ENCODE data around the gene TRIM49.
"Not testable (repeated sequence)": the region's sequence is repeated elsewhere in the genome, so short reads cannot be mapped to it uniquely, and the experiment has no call there.

TRIM49 gene, protein sequence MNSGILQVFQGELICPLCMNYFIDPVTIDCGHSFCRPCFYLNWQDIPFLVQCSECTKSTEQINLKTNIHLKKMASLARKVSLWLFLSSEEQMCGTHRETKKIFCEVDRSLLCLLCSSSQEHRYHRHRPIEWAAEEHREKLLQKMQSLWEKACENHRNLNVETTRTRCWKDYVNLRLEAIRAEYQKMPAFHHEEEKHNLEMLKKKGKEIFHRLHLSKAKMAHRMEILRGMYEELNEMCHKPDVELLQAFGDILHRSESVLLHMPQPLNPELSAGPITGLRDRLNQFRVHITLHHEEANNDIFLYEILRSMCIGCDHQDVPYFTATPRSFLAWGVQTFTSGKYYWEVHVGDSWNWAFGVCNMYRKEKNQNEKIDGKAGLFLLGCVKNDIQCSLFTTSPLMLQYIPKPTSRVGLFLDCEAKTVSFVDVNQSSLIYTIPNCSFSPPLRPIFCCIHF

DNA sequence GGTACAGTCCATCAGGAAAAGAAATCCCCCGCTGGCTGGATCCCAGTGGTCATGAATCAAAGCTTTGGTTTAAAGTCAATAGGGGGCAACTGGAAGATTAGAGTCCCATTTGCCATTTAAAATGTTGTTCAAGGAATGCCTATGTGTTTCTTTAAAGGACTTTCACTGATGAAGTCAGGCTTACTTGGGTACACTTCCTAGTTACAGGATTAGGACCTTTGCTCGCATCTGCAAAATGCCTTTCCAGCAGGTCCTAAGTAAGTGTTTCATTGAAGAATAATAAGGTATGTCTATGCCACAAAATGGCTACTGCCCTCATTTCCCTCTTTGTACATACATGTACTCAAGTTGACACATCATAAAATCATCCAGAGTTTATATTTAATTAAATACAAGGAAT is at the start of gene TRIM49:
TRIM49 (minus strand) TSS at position 101 of the 400 bp plus-strand sequence. CDS start 4,106 bp downstream, outside the sequence.
- not testable (repeated sequence) for DNase-seq

DNA sequence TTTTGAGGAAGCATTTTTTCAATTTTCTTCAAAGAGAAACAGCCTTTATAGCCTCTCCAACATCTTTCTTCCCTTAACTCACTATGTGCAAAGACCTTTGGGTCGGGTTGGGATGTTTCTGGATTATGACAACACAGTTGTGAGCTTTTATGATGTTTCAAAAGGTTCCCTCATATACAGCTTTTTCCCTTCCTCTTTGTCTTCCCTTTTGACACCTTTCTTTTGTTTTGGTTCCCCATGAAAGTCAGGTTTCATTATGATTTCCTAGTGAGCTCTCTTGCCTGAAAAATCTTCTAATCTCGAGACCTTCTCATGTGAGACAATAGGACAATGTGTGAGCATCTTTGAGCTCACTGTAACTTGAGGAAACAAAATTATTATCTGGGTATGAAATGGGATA is 18.3 kb upstream of the TRIM49 start:
- not testable (repeated sequence) for DNase-seq

DNA sequence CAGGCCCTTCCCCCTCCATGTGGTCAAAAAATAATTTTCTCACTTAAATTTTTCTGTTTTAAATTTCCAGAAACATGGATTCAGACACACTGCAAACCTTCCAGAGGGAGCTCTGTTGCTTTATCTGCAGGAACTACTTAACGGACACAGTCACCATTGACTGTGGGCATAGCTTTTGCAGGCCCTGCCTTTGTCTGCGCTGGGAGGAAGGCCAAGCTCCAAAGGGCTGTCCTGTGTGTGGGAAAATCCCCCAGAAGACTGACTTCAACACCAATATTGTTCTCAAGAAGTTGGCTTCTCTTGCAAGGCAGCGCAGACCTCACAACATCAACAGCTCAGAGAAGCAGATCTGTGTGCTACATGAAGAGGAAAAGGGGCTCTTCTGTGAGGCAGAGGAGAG is 11.6 kb upstream of the TRIM49 start:
- not testable (repeated sequence) for DNase-seq

DNA sequence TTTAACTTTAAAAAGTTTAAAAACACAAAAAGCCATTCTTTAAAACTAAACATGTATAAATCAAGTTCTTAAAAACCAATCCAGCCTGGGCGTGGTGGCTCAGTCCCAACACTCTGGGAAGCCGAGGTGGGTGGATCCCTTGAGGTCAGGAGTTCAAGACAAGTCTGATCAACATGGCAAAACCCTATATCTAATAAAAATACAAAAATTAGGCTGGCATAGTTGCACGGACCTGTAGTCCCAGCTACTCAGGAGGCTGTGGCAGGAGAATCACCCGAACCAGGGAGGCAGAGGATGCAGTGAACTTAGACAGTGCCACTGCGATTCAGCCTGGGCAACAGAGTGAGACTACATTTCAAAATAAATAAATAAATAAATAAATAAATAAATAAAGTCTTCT is 5.2 kb upstream of the TRIM49 start:
- not testable (repeated sequence) for DNase-seq

DNA sequence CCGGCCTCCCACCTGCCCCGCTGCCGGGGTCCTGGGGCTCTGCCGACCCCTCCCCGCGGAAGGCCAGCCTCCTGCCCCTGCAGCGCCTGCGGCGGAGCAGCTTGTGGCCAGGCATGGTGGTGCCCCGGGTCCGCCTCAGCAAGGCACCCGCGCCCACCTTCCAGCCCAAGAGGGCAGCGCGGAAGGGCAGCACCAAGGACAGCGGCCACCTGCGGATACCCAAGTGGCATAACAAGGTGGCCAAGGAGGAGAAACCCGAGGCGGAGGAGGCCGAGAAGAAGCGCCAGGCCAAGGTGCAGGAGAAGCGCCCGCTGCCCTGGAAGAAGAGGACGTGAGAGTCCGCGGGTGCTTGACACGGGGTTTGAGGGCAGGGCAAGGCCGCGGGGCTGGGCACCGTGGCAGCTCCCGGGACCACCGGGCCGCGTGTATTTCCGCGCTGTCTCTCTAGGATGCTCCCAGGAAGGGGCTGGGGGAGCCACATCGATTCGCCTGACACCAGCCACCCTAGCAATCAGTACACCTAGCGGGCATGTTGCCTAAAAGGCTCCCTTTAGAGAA is 20.8 kb downstream of the TRIM49 start:
- not testable (repeated sequence) for DNase-seq

DNA sequence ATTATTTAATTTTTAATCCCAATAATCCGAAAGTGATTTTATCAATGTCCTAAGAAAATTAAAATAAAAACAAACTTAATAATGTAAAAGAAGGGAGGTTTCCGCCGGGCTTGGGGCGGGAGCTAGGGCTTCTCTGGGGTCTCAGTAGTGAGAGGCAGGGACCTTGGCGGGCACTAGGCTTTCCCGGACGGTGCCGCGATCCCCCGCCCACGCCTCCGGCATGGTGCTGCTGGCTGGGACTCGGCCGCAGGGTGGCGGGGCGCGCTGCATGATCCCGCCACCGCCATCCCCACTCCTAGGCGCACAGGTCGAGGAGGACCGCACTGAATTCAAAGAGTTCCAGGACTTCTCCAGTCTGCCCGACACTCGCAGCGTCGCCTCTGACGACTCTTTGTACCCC is 22.6 kb downstream of the TRIM49 start:
- not testable (repeated sequence) for DNase-seq

DNA sequence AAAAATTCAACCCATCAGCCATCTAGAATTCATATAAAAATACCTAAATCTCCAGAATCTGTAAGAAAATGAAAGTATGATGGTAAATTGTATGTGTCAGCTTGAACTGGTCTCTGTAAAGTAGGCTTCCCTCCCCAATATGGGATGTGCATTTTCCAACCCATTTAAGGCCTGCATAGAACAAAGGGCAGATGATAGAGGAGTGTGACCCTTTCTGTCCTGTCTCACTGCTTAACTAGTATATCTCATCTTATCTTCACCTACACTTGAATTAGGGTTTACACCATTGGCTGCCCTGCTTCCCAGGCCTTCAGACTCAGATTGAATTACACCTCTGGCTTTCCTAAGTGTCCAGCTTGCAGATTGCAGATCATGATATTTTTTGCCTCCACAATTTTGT is 57.6 kb downstream of the TRIM49 start:
- DNase-seq: not testable (repeated sequence)

Measured in stimulated activated naive CD4-positive, alpha-beta T cell treated with Interleukin-2 at 50 U/mL for 16 hours (primary cell).